SK-N-SH (cell line): Measurements from ENCODE around the gene GPR146. TPM values are rescaled to one million over a fixed set of nuclear protein-coding genes. Genes with fewer than 3 reads are reported as not detected.

Experiments used
- CTCF ChIA-PET: fragments of 300-600, 350-600 bp; formaldehyde crosslinking; extraction: SDS; loops from one replicate; lab custom pipeline; 2021; lab: Yijun Ruan, JAX
- POLR2A ChIA-PET: fragments of 350-600 bp; sonication (Branson Sonifier 250); formaldehyde crosslinking; extraction: SDS; loops from one replicate; lab custom pipeline; 2020; ENCODE audit warnings: antibody characterized with exemption, inconsistent platforms; lab: Yijun Ruan, JAX
- DNase-seq: peaks from one replicate; pipeline ENCODE4 v3.0.0; 2012
- H2AFZ ChIP-seq: fragments of 200-600 bp; sonication (generic); 2 replicates; pipeline ENCODE4 v1.8.1; 2016; ENCODE audit warnings: antibody characterized with exemption, mild to moderate bottlenecking, low read depth
- H3F3A ChIP-seq: fragments of 200-600 bp; sonication (generic); replicated peaks from 2 replicates; pipeline ENCODE3; 2016; ENCODE audit warnings: antibody characterized with exemption, mild to moderate bottlenecking; ENCODE audit not compliant: insufficient read depth
- H3K27ac ChIP-seq, 2 experiments: fragments of 200-500 bp in 1 of 2; fragments of 200-600 bp in 1 of 2; sonication (Bioruptor generic) in 1 of 2; sonication (generic), shearing (Covaris generic) in 1 of 2; 2 replicates each; pipeline versions ENCODE4 v1.5.1 to v1.6.1; 2014 to 2016; ENCODE audit warnings: low read depth in 2 of 2, inconsistent platforms in 1 of 2, low read length in 1 of 2, mild to moderate bottlenecking in 1 of 2, mixed read lengths in 1 of 2
- H3K27me3 ChIP-seq: fragments of 200-600 bp; sonication (generic), shearing (Covaris generic); 2 replicates; pipeline ENCODE4 v1.6.1; 2016; ENCODE audit warnings: mixed run types; ENCODE audit not compliant: insufficient read depth
- H3K36me3 ChIP-seq, 2 experiments: fragments of 200-500 bp in 1 of 2; fragments of 200-600 bp in 1 of 2; sonication (Bioruptor generic) in 1 of 2; sonication (generic) in 1 of 2; replicated peaks in 1 of 2; 2 replicates each; pipeline versions ENCODE3 to v1.5.1; 2014 to 2016; ENCODE audit warnings: low read length in 1 of 2, mild to moderate bottlenecking in 1 of 2; ENCODE audit not compliant: insufficient read depth in 2 of 2, control insufficient read depth in 1 of 2
- H3K4me1 ChIP-seq, 2 experiments: fragments of 200-500 bp in 1 of 2; fragments of 200-600 bp in 1 of 2; sonication (Bioruptor generic) in 1 of 2; sonication (generic), shearing (Covaris generic) in 1 of 2; 2 replicates each; pipeline versions ENCODE4 v1.5.1 to v1.6.1; 2014 to 2016; ENCODE audit warnings: low read depth in 1 of 2, low read length in 1 of 2, mixed run types in 1 of 2; ENCODE audit not compliant: insufficient read depth in 2 of 2, control insufficient read depth in 1 of 2
- H3K4me2 ChIP-seq: fragments of 200-600 bp; sonication (generic), shearing (Covaris generic); 2 replicates; pipeline ENCODE4 v1.6.1; 2017; ENCODE audit warnings: mixed run types
- H3K4me3 ChIP-seq, 2 experiments: fragments of 200-500 bp in 1 of 2; fragments of 200-600 bp in 1 of 2; sonication (Bioruptor generic) in 1 of 2; sonication (generic), shearing (Covaris generic) in 1 of 2; 2 replicates each; pipeline versions ENCODE4 v1.5.1 to v1.8.1; 2014 to 2016; ENCODE audit warnings: low read depth in 2 of 2, inconsistent platforms in 1 of 2, low read length in 1 of 2, mild to moderate bottlenecking in 1 of 2, mixed read lengths in 1 of 2, moderate library complexity in 1 of 2
- H3K79me2 ChIP-seq: fragments of 200-600 bp; sonication (generic); 2 replicates; pipeline ENCODE4 v1.8.1; 2017; ENCODE audit warnings: mild to moderate bottlenecking; ENCODE audit not compliant: insufficient read depth
- H3K9ac ChIP-seq: fragments of 200-600 bp; sonication (generic); 2 replicates; pipeline ENCODE4 v1.6.1; 2017; ENCODE audit warnings: mixed run types
- H3K9me2 ChIP-seq: fragments of 200-600 bp; sonication (generic); 2 replicates; pipeline ENCODE4 v1.6.1; 2017; ENCODE audit warnings: mixed run types
- H3K9me3 ChIP-seq: fragments of 200-600 bp; sonication (generic); 2 replicates; pipeline ENCODE4 v1.6.1; 2017; ENCODE audit warnings: mixed run types, mild to moderate bottlenecking, moderate library complexity
- H4K20me1 ChIP-seq: fragments of 200-600 bp; sonication (generic); 2 replicates; pipeline ENCODE4 v1.6.1; 2017; ENCODE audit warnings: mild to moderate bottlenecking, mixed run types; ENCODE audit not compliant: insufficient read depth
- ELF1 ChIP-seq: IDR thresholded peaks from 2 replicates; pipeline ENCODE4 v1.4.0; 2012
- FOXJ3 ChIP-seq: sonication (generic); formaldehyde crosslinking; IDR thresholded peaks from 2 replicates; pipeline ENCODE4 v1.5.1; 2020; ENCODE audit warnings: mild to moderate bottlenecking, missing genetic modification reagents
- FOXM1 ChIP-seq: IDR thresholded peaks from 2 replicates; pipeline ENCODE4 v1.4.0; 2012; ENCODE audit warnings: low read depth, mild to moderate bottlenecking
- GABPA ChIP-seq: IDR thresholded peaks from 2 replicates; pipeline ENCODE4 v1.4.0; 2012; ENCODE audit warnings: low read depth, mild to moderate bottlenecking
- JUND ChIP-seq: IDR thresholded peaks from 2 replicates; pipeline ENCODE4 v1.4.0; 2012
- MXI1 ChIP-seq: IDR thresholded peaks from 2 replicates; pipeline ENCODE4 v1.6.1; 2012; ENCODE audit warnings: mild to moderate bottlenecking, low read depth, low read length, improper control_type of control experiment
- NFIC ChIP-seq: IDR thresholded peaks from 2 replicates; pipeline ENCODE4 v1.4.0; 2012; ENCODE audit warnings: borderline replicate concordance
- RCOR1 ChIP-seq: fragments of 150-350 bp; IDR thresholded peaks from 2 replicates; pipeline ENCODE4 v1.6.1; 2017; ENCODE audit warnings: antibody characterized with exemption, low read length
- RXRA ChIP-seq: IDR thresholded peaks from 2 replicates; pipeline ENCODE4 v1.4.0; 2012; ENCODE audit warnings: low read depth, mild to moderate bottlenecking, borderline replicate concordance
- SIN3A ChIP-seq: IDR thresholded peaks from 2 replicates; pipeline ENCODE4 v1.6.1; 2012; ENCODE audit warnings: low read depth, mild to moderate bottlenecking, low read length, moderate library complexity, borderline replicate concordance
- SMC3 ChIP-seq: IDR thresholded peaks from 2 replicates; pipeline ENCODE4 v1.6.1; 2012; ENCODE audit warnings: low read depth, low read length, improper control_type of control experiment
- TAF1 ChIP-seq: IDR thresholded peaks from 2 replicates; pipeline ENCODE4 v1.6.1; 2012; ENCODE audit warnings: low read depth, mild to moderate bottlenecking, low read length, moderate library complexity, borderline replicate concordance
- YY1 ChIP-seq: IDR thresholded peaks from 2 replicates; pipeline ENCODE4 v1.4.0; 2012; ENCODE audit warnings: low read depth, mild to moderate bottlenecking
- WGBS: methylation state at CpG from one replicate; pipeline ENCODE4 v1.1.6; 2017; ENCODE audit warnings: low lambda C conversion rate; 5-methylcytosine and 5-hydroxymethylcytosine counted together
- polyA plus RNA-seq, 3 experiments: library from polyadenylated mRNA; depleted of rRNA; stranded (reverse); fragments of >200 nt; gene quantifications; 2 replicates each; pipeline ENCODE4 v1.2.3, GENCODE V29; 2012
- TF ChIP-seq, protein P1 (sequence below): IDR thresholded peaks from 2 replicates; pipeline ENCODE4 v1.4.0; 2012; ENCODE audit warnings: low read depth, borderline replicate concordance
- TF ChIP-seq, protein P2 (sequence below): IDR thresholded peaks from 2 replicates; pipeline ENCODE4 v1.4.0; 2012; ENCODE audit warnings: low read depth
- TF ChIP-seq, protein P3 (sequence below): IDR thresholded peaks from 2 replicates; pipeline ENCODE4 v1.4.0; 2012; ENCODE audit warnings: low read depth, borderline replicate concordance

Gene GPR146
- polyA plus RNA-seq, 1 of the 3 experiments (the other 2 are of a cell fraction), result 1.4 TPM

DNA sequence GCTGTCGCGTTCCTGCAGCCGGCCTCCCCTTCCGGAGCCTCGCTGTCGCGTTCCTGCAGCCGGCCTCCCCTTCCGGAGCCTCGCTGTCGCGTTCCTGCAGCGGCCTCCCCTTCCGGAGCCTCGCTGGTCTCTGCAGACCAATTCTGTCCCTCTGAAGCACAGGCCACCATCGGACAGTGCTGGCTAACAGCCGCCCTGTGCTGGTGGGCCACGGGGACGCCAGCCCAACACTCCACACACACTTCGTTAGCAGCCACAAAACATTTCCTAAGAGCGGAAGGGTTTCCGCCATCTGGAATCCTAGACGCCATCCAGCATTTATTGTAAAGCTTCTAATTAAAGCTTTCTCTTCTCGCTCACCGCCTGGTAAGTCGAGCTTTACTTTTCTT, 54.8 kb downstream of the GPR146 start (continued):
- TF ChIP-seq, protein P1, sequence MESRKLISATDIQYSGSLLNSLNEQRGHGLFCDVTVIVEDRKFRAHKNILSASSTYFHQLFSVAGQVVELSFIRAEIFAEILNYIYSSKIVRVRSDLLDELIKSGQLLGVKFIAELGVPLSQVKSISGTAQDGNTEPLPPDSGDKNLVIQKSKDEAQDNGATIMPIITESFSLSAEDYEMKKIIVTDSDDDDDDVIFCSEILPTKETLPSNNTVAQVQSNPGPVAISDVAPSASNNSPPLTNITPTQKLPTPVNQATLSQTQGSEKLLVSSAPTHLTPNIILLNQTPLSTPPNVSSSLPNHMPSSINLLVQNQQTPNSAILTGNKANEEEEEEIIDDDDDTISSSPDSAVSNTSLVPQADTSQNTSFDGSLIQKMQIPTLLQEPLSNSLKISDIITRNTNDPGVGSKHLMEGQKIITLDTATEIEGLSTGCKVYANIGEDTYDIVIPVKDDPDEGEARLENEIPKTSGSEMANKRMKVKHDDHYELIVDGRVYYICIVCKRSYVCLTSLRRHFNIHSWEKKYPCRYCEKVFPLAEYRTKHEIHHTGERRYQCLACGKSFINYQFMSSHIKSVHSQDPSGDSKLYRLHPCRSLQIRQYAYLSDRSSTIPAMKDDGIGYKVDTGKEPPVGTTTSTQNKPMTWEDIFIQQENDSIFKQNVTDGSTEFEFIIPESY, result no peak
- TF ChIP-seq SMC3 (no peak), FOXM1 (no peak), SIN3A (no peak), RCOR1 (no peak), RXRA (no peak), FOXJ3 (no peak), ELF1 (no peak), GABPA (no peak)
- TF ChIP-seq, all 33 proteins: peak for 0

DNA sequence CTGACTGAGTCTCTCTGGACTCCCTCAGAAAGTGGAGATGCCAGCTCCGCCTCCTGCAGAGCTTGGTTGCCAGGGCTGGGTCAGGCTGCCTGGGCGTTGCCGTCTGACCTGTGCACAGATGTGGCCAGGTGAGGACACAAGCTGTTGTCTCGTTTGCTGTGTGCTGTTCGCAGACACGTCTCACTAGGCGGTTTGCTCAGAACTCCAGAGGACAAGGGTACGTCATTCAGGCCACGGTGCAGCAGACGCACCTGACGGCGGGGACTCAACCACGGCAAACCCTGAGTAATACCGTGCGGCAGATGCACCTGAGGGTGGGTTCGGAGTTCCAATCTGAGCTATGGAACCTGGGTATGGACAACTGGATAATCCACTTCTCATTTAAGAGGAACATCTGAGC, 55.3 kb downstream of the GPR146 start:
- Histone ChIP-seq H3K4me2 (no peak overlapping the region), H3K36me3 (peaks cover 0 to 16% of the 10 kb centered on the region in 2 experiments), H3K4me3 (no peak overlapping the region), H3K4me1 (peaks cover 12 to 48% of the 10 kb centered on the region in 2 experiments; a peak in 3 of 4 replicates), H2AFZ (no peak overlapping the region), H3K9ac (no peak overlapping the region), H3K27me3 (no peaks in the 10 kb centered on the region), H3K9me3 (no peaks in the 10 kb centered on the region), H3K9me2 (no peaks in the 10 kb centered on the region), H3K27ac (peak overlapping the region in 1 of 2 experiments; percentile 61; a peak in 1 of 4 replicates), H3F3A (no peaks in the 10 kb centered on the region), H4K20me1 (peaks cover 32% of the 10 kb centered on the region), H3K79me2 (peaks cover 23% of the 10 kb centered on the region; the same call in 1 of the 2 replicates)
- CTCF ChIA-PET, result interaction anchor here (0.7 to 9.8 kb wide), 4 partner anchors 12 to 374 kb away, joined by 3 to 79 read pairs (median 28); partner anchors contain the start of gene GPER1
- DNase-seq, result no peak
- TF ChIP-seq YY1, result no peak
- no peak for TF ChIP-seq JUND
- no peak for TF ChIP-seq TAF1
- POLR2A ChIA-PET, result no interaction called here
- WGBS, result 97% methylated on average over 16 of the region's 16 CpGs

DNA sequence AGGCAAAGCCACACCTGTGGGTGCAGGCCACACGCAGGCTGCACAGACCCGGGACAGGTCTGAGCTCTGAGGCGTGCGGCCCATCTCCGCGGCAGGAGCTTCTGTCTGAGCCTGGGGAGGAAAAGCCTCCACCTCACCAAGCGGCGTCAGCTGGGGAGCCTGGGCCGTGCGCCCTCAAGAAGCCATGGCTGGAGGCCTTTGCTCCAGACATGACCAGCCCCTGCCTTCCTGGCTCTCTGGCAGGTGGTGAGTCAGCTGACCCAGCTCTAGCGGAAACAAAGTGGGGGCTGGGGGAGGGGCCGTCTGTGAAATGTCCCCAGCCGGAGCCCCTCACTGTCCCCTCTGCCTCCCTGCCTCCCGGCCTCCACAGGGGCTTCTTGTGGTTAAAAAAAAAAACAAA, 56.0 kb downstream of the GPR146 start:
- DNase-seq, result no peak
- ChIA-PET POLR2A (no interaction called here), CTCF (interaction anchor here (0.8 to 9.8 kb wide), 3 partner anchors 13 to 107 kb away, joined by 3 to 79 read pairs (median 53); partner anchors contain the start of gene GPER1)
- H4K20me1 ChIP-seq, result peaks cover 29% of the 10 kb centered on the region
- H3K9ac ChIP-seq, result no peak overlapping the region
- no peak overlapping the region for H2AFZ ChIP-seq
- H3K4me3 ChIP-seq, result no peak overlapping the region
- H3K9me2 ChIP-seq, result no peaks in the 10 kb centered on the region
- H3K36me3 ChIP-seq, result peaks cover 0 to 15% of the 10 kb centered on the region in 2 experiments
- peaks cover 12 to 41% of the 10 kb centered on the region in 2 experiments; a peak in 3 of 4 replicates for H3K4me1 ChIP-seq
- no peaks in the 10 kb centered on the region for H3K27me3 ChIP-seq
- WGBS, result 85% methylated on average over 10 of the region's 14 CpGs
- H3K79me2 ChIP-seq, result peaks cover 24% of the 10 kb centered on the region; the same call in 1 of the 2 replicates
- H3K4me2 ChIP-seq, result no peak overlapping the region
- TF ChIP-seq, protein P2, sequence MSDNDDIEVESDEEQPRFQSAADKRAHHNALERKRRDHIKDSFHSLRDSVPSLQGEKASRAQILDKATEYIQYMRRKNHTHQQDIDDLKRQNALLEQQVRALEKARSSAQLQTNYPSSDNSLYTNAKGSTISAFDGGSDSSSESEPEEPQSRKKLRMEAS, result peak; percentile 51; the same call in 1 of the 2 replicates
- TF ChIP-seq SMC3 (no peak), NFIC (no peak), MXI1 (no peak)
- TF ChIP-seq, protein P3, sequence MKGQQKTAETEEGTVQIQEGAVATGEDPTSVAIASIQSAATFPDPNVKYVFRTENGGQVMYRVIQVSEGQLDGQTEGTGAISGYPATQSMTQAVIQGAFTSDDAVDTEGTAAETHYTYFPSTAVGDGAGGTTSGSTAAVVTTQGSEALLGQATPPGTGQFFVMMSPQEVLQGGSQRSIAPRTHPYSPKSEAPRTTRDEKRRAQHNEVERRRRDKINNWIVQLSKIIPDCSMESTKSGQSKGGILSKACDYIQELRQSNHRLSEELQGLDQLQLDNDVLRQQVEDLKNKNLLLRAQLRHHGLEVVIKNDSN, result peak; percentile 62; the same call in 1 of the 2 replicates
- TF ChIP-seq, all 33 proteins: peak for 2
- H3K9me3 ChIP-seq, result no peaks in the 10 kb centered on the region
- peak overlapping the region in 1 of 2 experiments; percentile 61; a peak in 1 of 4 replicates for H3K27ac ChIP-seq
- no peaks in the 10 kb centered on the region for H3F3A ChIP-seq
